ENCODE data around the gene HTR5A. TPM values are rescaled to one million over a fixed set of nuclear protein-coding genes. Genes with fewer than 3 reads are reported as not detected.

The HTR5A gene
- polyA plus RNA-seq, 2 donors = not detected

DNA sequence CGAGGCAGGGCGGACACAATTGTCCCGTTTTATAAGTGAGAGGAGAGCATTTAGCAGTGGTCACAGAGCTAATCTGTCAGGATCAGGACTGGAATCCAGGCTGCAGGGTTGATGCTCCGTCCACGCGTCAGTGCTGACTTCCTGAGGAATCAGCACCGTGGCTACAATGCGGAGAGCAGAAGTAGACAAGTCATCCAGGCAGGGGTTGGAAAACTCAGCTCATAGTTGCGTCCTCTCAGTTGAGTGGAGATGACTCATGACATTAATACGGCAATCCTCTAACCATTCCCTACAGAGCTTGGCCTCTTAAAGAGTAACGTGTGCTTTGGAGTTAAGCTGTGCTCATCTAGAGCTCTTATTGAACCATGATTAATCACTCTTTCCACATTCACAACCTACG lies 17.1 kb upstream of the HTR5A start:
- no peaks in the 10 kb centered on the region for H3K36me3 ChIP-seq (ENCODE audit: control insufficient read depth in 2 of 2, insufficient read depth in 2 of 2, low read length in 1 of 2)
- WGBS, 2 donors = 73 to 77% methylated on average over 12 of the region's 12 CpGs

DNA sequence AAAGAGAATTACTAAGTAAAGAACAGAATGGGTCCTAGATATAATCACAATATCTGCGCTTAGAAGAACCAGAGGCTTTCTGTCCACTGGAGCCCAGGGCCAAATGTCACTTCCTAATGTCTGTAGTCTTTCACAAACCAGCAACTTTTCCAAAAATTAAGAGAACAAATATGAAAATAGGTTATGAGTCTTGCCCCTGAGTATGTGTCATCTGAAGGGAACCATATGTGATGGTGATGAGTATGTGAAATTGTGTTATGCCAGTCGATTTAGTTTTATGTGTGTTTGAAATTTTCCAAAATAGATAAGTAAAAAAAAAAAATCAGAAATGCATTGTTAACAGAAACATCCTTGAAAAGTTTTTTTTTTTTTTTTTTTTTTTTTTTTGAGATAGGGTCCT lies 15.4 kb upstream of the HTR5A start:
- Histone ChIP-seq H3K4me1 (ENCODE audit: control insufficient read depth in 2 of 2, insufficient read depth in 2 of 2, low read length in 1 of 2) (no peaks in the 10 kb centered on the region), H3K4me3 (ENCODE audit: low read depth in 1 of 2, low read length in 2 of 2) (no peak overlapping the region), H3K9me3 (ENCODE audit: control insufficient read depth in 2 of 2, insufficient read depth in 1 of 2, low read depth in 1 of 2, low read length in 1 of 2) (no peaks in the 10 kb centered on the region), H3K36me3 (ENCODE audit: control insufficient read depth in 2 of 2, insufficient read depth in 2 of 2, low read length in 1 of 2) (no peaks in the 10 kb centered on the region), H3K27ac (ENCODE audit: low read depth in 2 of 2, low read length in 1 of 2) (no peak overlapping the region), H3K27me3 (ENCODE audit: control insufficient read depth in 1 of 2, insufficient read depth in 2 of 2, low read length in 2 of 2) (no peaks in the 10 kb centered on the region)
- WGBS, 2 donors = 76 to 78% methylated on average over 2 of the region's 2 CpGs

More for the DNA sequence above, 17.1 kb upstream of the HTR5A start:
- H3K4me3 ChIP-seq (ENCODE audit: low read depth in 1 of 2, low read length in 2 of 2) = no peak overlapping the region
- no peaks in the 10 kb centered on the region for H3K27me3 ChIP-seq (ENCODE audit: control insufficient read depth in 1 of 2, insufficient read depth in 2 of 2, low read length in 2 of 2)
- H3K9me3 ChIP-seq (ENCODE audit: control insufficient read depth in 2 of 2, insufficient read depth in 1 of 2, low read depth in 1 of 2, low read length in 1 of 2) = no peaks in the 10 kb centered on the region
- H3K4me1 ChIP-seq (ENCODE audit: control insufficient read depth in 2 of 2, insufficient read depth in 2 of 2, low read length in 1 of 2) = no peaks in the 10 kb centered on the region
- H3K27ac ChIP-seq (ENCODE audit: low read depth in 2 of 2, low read length in 1 of 2) = no peak overlapping the region

DNA sequence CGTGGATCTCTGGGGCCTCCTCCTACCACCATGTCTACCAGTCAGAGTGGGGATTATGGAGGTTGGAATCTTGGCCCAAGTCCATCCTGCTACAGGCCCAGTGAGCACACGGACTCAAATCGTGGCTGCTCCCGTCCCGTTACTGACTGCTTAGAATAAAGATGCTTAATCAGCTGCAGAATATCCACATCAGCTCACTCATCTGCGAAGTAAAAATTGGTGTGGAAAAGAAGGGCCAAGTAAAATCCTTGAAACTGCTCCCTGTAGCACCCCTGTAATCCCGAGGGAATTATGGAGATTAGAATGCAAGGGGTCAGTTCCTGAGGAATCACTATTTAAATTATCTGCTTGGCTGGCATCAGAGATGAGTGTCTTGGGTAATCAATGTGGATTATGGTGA lies 13.0 kb upstream of the HTR5A start:
- H3K4me1 ChIP-seq (ENCODE audit: control insufficient read depth in 2 of 2, insufficient read depth in 2 of 2, low read length in 1 of 2) = no peaks in the 10 kb centered on the region
- no peaks in the 10 kb centered on the region for H3K27me3 ChIP-seq (ENCODE audit: control insufficient read depth in 1 of 2, insufficient read depth in 2 of 2, low read length in 2 of 2)
- WGBS, 2 donors = 69 to 71% methylated on average over 7 of the region's 7 CpGs
- no peak overlapping the region for H3K4me3 ChIP-seq (ENCODE audit: low read depth in 1 of 2, low read length in 2 of 2)
- no peaks in the 10 kb centered on the region for H3K9me3 ChIP-seq (ENCODE audit: control insufficient read depth in 2 of 2, insufficient read depth in 1 of 2, low read depth in 1 of 2, low read length in 1 of 2)
- H3K27ac ChIP-seq (ENCODE audit: low read depth in 2 of 2, low read length in 1 of 2) = no peak overlapping the region
- no peaks in the 10 kb centered on the region for H3K36me3 ChIP-seq (ENCODE audit: control insufficient read depth in 2 of 2, insufficient read depth in 2 of 2, low read length in 1 of 2)

DNA sequence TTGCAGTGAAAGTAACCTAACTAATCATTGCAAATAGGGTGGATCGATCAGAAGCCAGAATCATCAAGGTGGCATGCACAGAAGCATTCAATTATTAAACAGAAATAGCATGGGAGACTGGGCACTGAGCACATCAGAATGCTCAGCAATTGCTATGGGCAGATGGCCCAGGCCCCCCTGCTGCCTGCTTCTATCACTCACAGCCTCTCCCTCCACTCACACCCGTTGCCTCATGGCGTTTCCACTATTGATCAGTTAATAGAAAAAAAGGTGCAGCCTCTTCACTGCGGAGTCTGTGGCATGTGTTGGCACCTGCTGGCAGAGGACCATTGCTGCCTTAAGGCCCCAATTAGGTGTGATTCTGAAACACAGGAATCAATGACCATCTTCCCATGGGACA lies 11.2 kb upstream of the HTR5A start:
- WGBS, 2 donors = 74% methylated on average over 4 of the region's 4 CpGs
- no peaks in the 10 kb centered on the region for H3K4me1 ChIP-seq (ENCODE audit: control insufficient read depth in 2 of 2, insufficient read depth in 2 of 2, low read length in 1 of 2)
- no peak overlapping the region for H3K27ac ChIP-seq (ENCODE audit: low read depth in 2 of 2, low read length in 1 of 2)

DNA sequence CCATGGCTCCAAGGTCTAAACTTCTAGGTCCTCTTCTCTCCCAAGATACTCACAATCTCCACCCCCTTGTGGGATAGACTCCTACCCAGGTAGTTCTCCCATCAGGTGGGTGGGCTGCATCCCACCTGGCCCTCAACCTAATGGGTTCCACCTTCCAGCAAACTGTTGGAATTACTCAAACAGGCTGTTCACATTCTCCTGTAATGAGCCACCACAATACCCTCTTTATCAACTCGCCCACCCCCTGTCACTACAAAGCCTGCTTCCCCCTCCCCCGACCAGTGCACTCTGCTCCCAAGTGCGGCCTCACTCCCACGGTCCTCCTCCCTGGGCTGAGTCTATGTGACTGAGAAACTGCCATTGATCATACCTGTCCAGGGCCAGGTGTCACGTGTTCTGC lies 10.4 kb upstream of the HTR5A start:
- Histone ChIP-seq H3K27me3 (ENCODE audit: control insufficient read depth in 1 of 2, insufficient read depth in 2 of 2, low read length in 2 of 2) (no peaks in the 10 kb centered on the region), H3K36me3 (ENCODE audit: control insufficient read depth in 2 of 2, insufficient read depth in 2 of 2, low read length in 1 of 2) (no peaks in the 10 kb centered on the region), H3K27ac (ENCODE audit: low read depth in 2 of 2, low read length in 1 of 2) (no peak overlapping the region), H3K4me1 (ENCODE audit: control insufficient read depth in 2 of 2, insufficient read depth in 2 of 2, low read length in 1 of 2) (no peaks in the 10 kb centered on the region), H3K9me3 (ENCODE audit: control insufficient read depth in 2 of 2, insufficient read depth in 1 of 2, low read depth in 1 of 2, low read length in 1 of 2) (no peaks in the 10 kb centered on the region), H3K4me3 (ENCODE audit: low read depth in 1 of 2, low read length in 2 of 2) (no peak overlapping the region)
- 40 to 45% methylated on average over 5 of the region's 5 CpGs for WGBS, 2 donors

More for the DNA sequence above, 11.2 kb upstream of the HTR5A start:
- H3K27me3 ChIP-seq (ENCODE audit: control insufficient read depth in 1 of 2, insufficient read depth in 2 of 2, low read length in 2 of 2) = no peaks in the 10 kb centered on the region
- H3K9me3 ChIP-seq (ENCODE audit: control insufficient read depth in 2 of 2, insufficient read depth in 1 of 2, low read depth in 1 of 2, low read length in 1 of 2) = no peaks in the 10 kb centered on the region
- H3K36me3 ChIP-seq (ENCODE audit: control insufficient read depth in 2 of 2, insufficient read depth in 2 of 2, low read length in 1 of 2) = no peaks in the 10 kb centered on the region
- H3K4me3 ChIP-seq (ENCODE audit: low read depth in 1 of 2, low read length in 2 of 2) = no peak overlapping the region

DNA sequence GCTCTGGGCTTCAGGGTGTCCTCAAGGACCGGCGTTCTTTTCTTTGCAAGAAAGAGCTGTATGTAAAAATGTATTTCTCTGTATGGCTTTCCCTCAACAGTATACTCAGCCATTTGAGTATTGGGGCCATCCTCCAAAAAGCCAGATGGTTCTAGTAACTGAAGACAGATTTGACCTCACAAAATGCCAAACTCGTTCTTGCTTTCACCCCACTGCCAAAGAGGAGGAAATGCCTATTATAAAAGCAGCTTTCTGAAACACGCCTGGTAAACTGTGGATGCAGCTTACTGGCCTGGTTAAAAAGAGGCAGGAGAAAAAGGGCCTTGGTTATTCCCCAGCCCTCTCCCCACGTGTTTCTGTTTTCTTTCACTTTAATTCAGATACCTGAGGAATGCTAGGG lies 7.7 kb upstream of the HTR5A start:
- Histone ChIP-seq H3K27ac (ENCODE audit: low read depth in 2 of 2, low read length in 1 of 2) (no peak overlapping the region), H3K27me3 (ENCODE audit: control insufficient read depth in 1 of 2, insufficient read depth in 2 of 2, low read length in 2 of 2) (no peaks in the 10 kb centered on the region), H3K4me1 (ENCODE audit: control insufficient read depth in 2 of 2, insufficient read depth in 2 of 2, low read length in 1 of 2) (no peaks in the 10 kb centered on the region), H3K4me3 (ENCODE audit: low read depth in 1 of 2, low read length in 2 of 2) (no peak overlapping the region), H3K9me3 (ENCODE audit: control insufficient read depth in 2 of 2, insufficient read depth in 1 of 2, low read depth in 1 of 2, low read length in 1 of 2) (no peaks in the 10 kb centered on the region), H3K36me3 (ENCODE audit: control insufficient read depth in 2 of 2, insufficient read depth in 2 of 2, low read length in 1 of 2) (no peaks in the 10 kb centered on the region)
- 36 to 39% methylated on average over 5 of the region's 5 CpGs for WGBS, 2 donors

DNA sequence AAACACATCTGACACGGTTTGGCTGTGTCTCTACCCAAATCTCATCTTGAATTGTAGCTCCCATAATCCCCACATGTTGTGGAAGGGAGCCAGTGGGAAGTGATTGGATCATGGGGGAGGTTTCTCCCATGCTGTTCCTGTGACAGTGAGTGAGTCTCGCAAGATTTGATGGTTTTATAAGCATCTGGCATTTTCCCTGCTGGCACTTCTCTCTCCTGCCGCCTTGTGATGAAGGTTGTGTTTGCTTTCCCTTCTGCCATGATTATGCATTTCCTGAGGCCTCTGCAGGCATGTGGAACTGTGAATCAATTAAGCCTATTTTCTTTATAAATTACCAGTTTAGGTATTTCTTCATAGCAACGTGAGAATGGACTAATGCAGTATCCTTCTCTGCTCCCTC lies 5.9 kb upstream of the HTR5A start:
- Histone ChIP-seq H3K27me3 (ENCODE audit: control insufficient read depth in 1 of 2, insufficient read depth in 2 of 2, low read length in 2 of 2) (no peaks in the 10 kb centered on the region), H3K9me3 (ENCODE audit: control insufficient read depth in 2 of 2, insufficient read depth in 1 of 2, low read depth in 1 of 2, low read length in 1 of 2) (no peaks in the 10 kb centered on the region), H3K36me3 (ENCODE audit: control insufficient read depth in 2 of 2, insufficient read depth in 2 of 2, low read length in 1 of 2) (no peaks in the 10 kb centered on the region), H3K27ac (ENCODE audit: low read depth in 2 of 2, low read length in 1 of 2) (no peak overlapping the region), H3K4me1 (ENCODE audit: control insufficient read depth in 2 of 2, insufficient read depth in 2 of 2, low read length in 1 of 2) (no peaks in the 10 kb centered on the region), H3K4me3 (ENCODE audit: low read depth in 1 of 2, low read length in 2 of 2) (no peak overlapping the region)
- 48 to 55% methylated on average over 4 of the region's 4 CpGs for WGBS, 2 donors

DNA sequence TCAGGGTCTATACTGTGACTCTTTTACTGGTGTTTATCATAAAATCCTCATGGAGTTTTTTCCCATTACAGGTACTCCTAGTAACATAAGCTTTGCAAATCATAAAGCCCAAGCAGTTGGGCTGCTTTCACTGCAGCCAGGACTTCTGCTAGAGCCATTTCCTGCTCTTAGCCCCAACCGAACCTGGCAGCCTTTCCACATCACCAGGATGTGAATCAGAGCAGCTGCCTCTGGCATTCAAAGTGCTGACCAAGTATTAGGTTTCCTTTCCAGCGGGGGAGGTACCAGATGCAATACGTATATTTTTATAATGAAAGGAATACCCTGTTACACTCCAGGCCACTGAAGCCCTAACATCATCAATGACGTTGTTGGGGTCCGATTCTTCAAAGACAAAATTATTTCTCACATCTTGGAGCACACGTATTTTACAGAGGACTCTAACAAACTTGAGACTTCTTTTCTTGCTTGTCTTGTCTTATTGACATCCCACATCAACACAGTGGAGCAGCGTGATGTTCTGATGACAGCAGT lies 3.6 kb upstream of the HTR5A start:
- Histone ChIP-seq H3K4me3 (ENCODE audit: low read depth in 1 of 2, low read length in 2 of 2) (no peak overlapping the region), H3K27ac (ENCODE audit: low read depth in 2 of 2, low read length in 1 of 2) (no peak overlapping the region), H3K9me3 (ENCODE audit: control insufficient read depth in 2 of 2, insufficient read depth in 1 of 2, low read depth in 1 of 2, low read length in 1 of 2) (peaks cover 0 to 4% of the 10 kb centered on the region in 2 donors), H3K36me3 (ENCODE audit: control insufficient read depth in 2 of 2, insufficient read depth in 2 of 2, low read length in 1 of 2) (no peaks in the 10 kb centered on the region), H3K27me3 (ENCODE audit: control insufficient read depth in 1 of 2, insufficient read depth in 2 of 2, low read length in 2 of 2) (no peaks in the 10 kb centered on the region), H3K4me1 (ENCODE audit: control insufficient read depth in 2 of 2, insufficient read depth in 2 of 2, low read length in 1 of 2) (no peaks in the 10 kb centered on the region)
- WGBS, 2 donors = 53 to 62% methylated on average over 7 of the region's 7 CpGs

DNA sequence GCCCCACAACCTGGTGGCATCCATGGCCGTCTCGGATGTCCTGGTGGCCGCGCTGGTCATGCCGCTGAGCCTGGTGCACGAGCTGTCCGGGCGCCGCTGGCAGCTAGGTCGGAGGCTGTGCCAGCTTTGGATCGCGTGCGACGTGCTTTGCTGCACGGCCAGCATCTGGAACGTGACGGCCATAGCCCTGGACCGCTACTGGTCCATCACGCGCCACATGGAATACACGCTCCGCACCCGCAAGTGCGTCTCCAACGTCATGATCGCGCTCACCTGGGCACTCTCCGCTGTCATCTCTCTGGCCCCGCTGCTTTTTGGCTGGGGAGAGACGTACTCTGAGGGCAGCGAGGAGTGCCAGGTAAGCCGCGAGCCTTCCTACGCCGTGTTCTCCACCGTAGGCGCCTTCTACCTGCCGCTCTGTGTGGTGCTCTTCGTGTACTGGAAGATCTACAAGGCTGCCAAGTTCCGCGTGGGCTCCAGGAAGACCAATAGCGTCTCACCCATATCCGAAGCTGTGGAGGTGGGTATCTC lies 1.1 kb downstream of the HTR5A start:
- no peaks in the 10 kb centered on the region for H3K4me1 ChIP-seq (ENCODE audit: control insufficient read depth in 2 of 2, insufficient read depth in 2 of 2, low read length in 1 of 2)
- H3K9me3 ChIP-seq (ENCODE audit: control insufficient read depth in 2 of 2, insufficient read depth in 1 of 2, low read depth in 1 of 2, low read length in 1 of 2) = peaks cover 0 to 4% of the 10 kb centered on the region in 2 donors
- H3K27ac ChIP-seq (ENCODE audit: low read depth in 2 of 2, low read length in 1 of 2) = no peak overlapping the region
- WGBS, 2 donors = 49 to 60% methylated on average over 43 of the region's 43 CpGs
- no peaks in the 10 kb centered on the region for H3K36me3 ChIP-seq (ENCODE audit: control insufficient read depth in 2 of 2, insufficient read depth in 2 of 2, low read length in 1 of 2)
- no peaks in the 10 kb centered on the region for H3K27me3 ChIP-seq (ENCODE audit: control insufficient read depth in 1 of 2, insufficient read depth in 2 of 2, low read length in 2 of 2)
- no peak overlapping the region for H3K4me3 ChIP-seq (ENCODE audit: low read depth in 1 of 2, low read length in 2 of 2)

DNA sequence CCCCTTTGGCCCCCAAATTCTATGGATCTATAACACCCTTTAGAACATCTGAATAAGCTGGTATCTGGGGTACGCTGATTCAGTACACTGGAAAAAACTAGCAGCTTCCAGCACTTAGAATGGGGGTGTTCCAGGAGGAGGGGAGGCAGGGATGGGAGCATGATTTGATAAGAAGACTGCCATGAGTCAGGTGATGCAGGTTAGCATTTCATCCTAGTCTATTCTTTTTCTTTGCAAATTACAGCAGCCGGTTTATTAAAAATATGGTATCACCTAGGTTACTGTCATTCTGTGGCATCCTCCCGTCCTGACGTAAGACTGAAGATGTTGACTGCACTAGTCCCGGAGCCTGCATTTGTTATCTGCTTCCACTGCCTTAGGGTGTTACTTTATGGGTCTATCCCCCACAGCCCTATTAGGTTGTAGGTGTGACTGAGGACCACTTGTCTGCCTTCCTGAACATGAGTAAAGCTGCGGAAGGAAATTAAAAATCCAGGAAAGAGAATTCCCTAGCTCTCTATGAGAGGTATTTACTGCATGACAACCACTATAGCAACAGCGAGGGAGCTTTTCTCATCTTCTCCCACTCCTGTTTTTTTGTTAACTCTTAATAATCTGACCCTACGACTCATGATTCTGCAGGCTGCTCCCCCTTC lies 1.9 kb downstream of the HTR5A start:
- Histone ChIP-seq H3K4me1 (ENCODE audit: control insufficient read depth in 2 of 2, insufficient read depth in 2 of 2, low read length in 1 of 2) (no peaks in the 10 kb centered on the region), H3K27me3 (ENCODE audit: control insufficient read depth in 1 of 2, insufficient read depth in 2 of 2, low read length in 2 of 2) (no peaks in the 10 kb centered on the region), H3K27ac (ENCODE audit: low read depth in 2 of 2, low read length in 1 of 2) (no peak overlapping the region), H3K9me3 (ENCODE audit: control insufficient read depth in 2 of 2, insufficient read depth in 1 of 2, low read depth in 1 of 2, low read length in 1 of 2) (peaks cover 0 to 4% of the 10 kb centered on the region in 2 donors), H3K4me3 (ENCODE audit: low read depth in 1 of 2, low read length in 2 of 2) (no peak overlapping the region), H3K36me3 (ENCODE audit: control insufficient read depth in 2 of 2, insufficient read depth in 2 of 2, low read length in 1 of 2) (no peaks in the 10 kb centered on the region)
- WGBS, 2 donors = 82 to 85% methylated on average over 8 of the region's 8 CpGs
